Measurements from ENCODE around the gene TMEM250. TPM values are rescaled to one million over a fixed set of nuclear protein-coding genes. Genes with fewer than 3 reads are reported as not detected.
"Not testable (repeated sequence)": the region's sequence is repeated elsewhere in the genome, so short reads cannot be mapped to it uniquely, and the experiment has no call there.

Gene TMEM250
- total RNA-seq, 1 donor = 53.3 TPM

- no peak for DNase-seq (ENCODE audit: low read depth in 2 of 3, low spot score in 2 of 3)
Measured at GRCh38 chr9:136114610-136115009, 4.1 kb downstream of the TMEM250 start.

GRCh38 chr9:136112541-136112940, 6.1 kb downstream of the TMEM250 start:
- DNase-seq (ENCODE audit: low read depth in 2 of 3, low spot score in 2 of 3) = no peak

GRCh38 chr9:136111910-136112309, 6.8 kb downstream of the TMEM250 start:
- DNase-seq (ENCODE audit: low read depth in 2 of 3, low spot score in 2 of 3) = no peak

GRCh38 chr9:136111190-136111589, 7.5 kb downstream of the TMEM250 start:
- no peak for DNase-seq (ENCODE audit: low read depth in 2 of 3, low spot score in 2 of 3)

- peak in 1 of 3 donors; percentile 60 for DNase-seq (ENCODE audit: low read depth in 2 of 3, low spot score in 2 of 3)
Measured at GRCh38 chr9:136110082-136111061, 8.3 kb downstream of the TMEM250 start.

GRCh38 chr9:136109351-136110081, 9.2 kb downstream of the TMEM250 start:
- peak; percentile 77 to 93 (median 91) for DNase-seq (ENCODE audit: low read depth in 2 of 3, low spot score in 2 of 3)

GRCh38 chr9:136108648-136109266, 9.9 kb downstream of the TMEM250 start:
- no peak for DNase-seq (ENCODE audit: low read depth in 2 of 3, low spot score in 2 of 3)

- DNase-seq (ENCODE audit: low read depth in 2 of 3, low spot score in 2 of 3) = no peak
Measured at GRCh38 chr9:136107953-136108647, 10.6 kb downstream of the TMEM250 start.

GRCh38 chr9:136107155-136107952, 11.3 kb downstream of the TMEM250 start:
- DNase-seq (ENCODE audit: low read depth in 2 of 3, low spot score in 2 of 3) = peak in 2 of 3 donors; percentile 85 to 92

- DNase-seq (ENCODE audit: low read depth in 2 of 3, low spot score in 2 of 3) = no peak
Measured at GRCh38 chr9:136105398-136106135, 13.1 kb downstream of the TMEM250 start.

- peak in 1 of 3 donors; percentile 52 for DNase-seq (ENCODE audit: low read depth in 2 of 3, low spot score in 2 of 3)
Measured at GRCh38 chr9:136104916-136105315, 13.8 kb downstream of the TMEM250 start.

- no peak for DNase-seq (ENCODE audit: low read depth in 2 of 3, low spot score in 2 of 3)
Measured at GRCh38 chr9:136104488-136104800, 14.2 kb downstream of the TMEM250 start.

- no peak for DNase-seq (ENCODE audit: low read depth in 2 of 3, low spot score in 2 of 3)
Measured at GRCh38 chr9:136103651-136104487, 14.8 kb downstream of the TMEM250 start.

- not testable (repeated sequence) for DNase-seq (ENCODE audit: low read depth in 2 of 3, low spot score in 2 of 3)
Measured at GRCh38 chr9:136101615-136102074, 17.0 kb downstream of the TMEM250 start.

- DNase-seq (ENCODE audit: low read depth in 2 of 3, low spot score in 2 of 3) = no peak
Measured at GRCh38 chr9:136100700-136101614, 17.7 kb downstream of the TMEM250 start.

- no peak for DNase-seq (ENCODE audit: low read depth in 2 of 3, low spot score in 2 of 3)
Measured at GRCh38 chr9:136099542-136099941, 19.1 kb downstream of the TMEM250 start.

- peak in 1 of 3 donors; percentile 42 for DNase-seq (ENCODE audit: low read depth in 2 of 3, low spot score in 2 of 3)
Measured at GRCh38 chr9:136098844-136099243, 19.8 kb downstream of the TMEM250 start.

Measured in hematopoietic multipotent progenitor cell (in vitro differentiated cells).